ENCODE measurements around the gene IQGAP2. TPM values are rescaled to one million over a fixed set of nuclear protein-coding genes. Genes with fewer than 3 reads are reported as not detected.

The IQGAP2 gene
- total and polyA plus RNA-seq, 9 of the 15 experiments (the other 6 are each of a cell fraction or from before 2014, with no cell fraction given): 8.7 to 23.2 (median 17.4) TPM

DNA sequence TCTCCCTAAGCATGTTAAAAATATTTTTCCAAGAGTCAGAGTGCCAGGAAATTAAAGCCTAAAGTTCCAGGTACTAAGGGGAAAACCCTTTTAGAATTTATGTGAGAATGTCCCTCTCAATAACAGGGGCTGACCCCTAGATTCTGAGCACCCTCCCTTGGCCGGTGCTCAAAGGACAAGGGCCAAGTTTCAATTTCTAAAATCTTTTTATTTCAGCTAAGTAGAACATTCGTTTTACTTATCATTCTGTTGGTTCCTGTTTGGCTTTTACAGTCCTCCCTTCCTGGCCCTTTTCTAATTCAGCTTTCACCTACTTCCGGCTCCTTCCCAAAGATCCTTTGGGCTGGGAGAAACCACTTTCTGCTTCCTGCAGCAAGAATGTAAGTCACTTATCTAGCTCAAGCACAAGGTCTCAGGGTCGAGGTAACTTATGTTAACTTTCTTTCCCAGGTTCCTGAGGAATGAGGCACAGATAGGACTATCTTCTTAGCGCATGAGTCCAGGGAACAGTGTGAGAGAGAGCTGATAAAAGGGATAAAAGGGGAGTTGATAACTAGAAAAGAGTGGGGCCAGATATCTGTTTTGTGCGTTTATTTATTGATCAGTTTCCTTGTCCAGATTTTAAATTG, 254.7 kb downstream of the IQGAP2 start (continued):
- TF ChIP-seq XRCC4 (IDR thresholded peaks at IDR 0.05; ENCODE audit: extremely low read depth, insufficient read depth, insufficient read length) (no peak), ZNF766 (CRISPR knock-in tag; conservative IDR thresholded peaks at IDR 0.05) (peak; percentile 98)

DNA sequence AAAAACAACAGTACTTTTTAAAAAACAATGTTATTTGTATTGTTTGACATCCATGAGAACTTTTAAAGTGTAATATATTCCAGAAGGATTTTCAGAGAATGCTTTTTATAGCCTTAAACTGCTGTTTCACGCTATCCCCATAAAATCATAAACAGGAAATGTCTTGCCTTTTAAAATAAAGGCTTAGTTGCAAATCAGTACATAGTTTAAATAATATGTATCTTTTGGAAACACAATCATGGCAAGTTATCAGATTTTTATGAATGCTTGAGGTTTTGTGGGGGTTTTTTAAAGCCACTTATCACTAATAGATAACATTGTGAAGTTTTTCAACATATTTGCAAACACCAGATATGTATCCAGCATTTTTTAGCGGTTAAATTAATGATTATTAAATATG, 257.3 kb downstream of the IQGAP2 start:
- TF ChIP-seq, protein P1, sequence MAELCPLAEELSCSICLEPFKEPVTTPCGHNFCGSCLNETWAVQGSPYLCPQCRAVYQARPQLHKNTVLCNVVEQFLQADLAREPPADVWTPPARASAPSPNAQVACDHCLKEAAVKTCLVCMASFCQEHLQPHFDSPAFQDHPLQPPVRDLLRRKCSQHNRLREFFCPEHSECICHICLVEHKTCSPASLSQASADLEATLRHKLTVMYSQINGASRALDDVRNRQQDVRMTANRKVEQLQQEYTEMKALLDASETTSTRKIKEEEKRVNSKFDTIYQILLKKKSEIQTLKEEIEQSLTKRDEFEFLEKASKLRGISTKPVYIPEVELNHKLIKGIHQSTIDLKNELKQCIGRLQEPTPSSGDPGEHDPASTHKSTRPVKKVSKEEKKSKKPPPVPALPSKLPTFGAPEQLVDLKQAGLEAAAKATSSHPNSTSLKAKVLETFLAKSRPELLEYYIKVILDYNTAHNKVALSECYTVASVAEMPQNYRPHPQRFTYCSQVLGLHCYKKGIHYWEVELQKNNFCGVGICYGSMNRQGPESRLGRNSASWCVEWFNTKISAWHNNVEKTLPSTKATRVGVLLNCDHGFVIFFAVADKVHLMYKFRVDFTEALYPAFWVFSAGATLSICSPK (IDR thresholded peaks at IDR 0.05; ENCODE audit: borderline replicate concordance): no peak
- TF ChIP-seq, protein P2, sequence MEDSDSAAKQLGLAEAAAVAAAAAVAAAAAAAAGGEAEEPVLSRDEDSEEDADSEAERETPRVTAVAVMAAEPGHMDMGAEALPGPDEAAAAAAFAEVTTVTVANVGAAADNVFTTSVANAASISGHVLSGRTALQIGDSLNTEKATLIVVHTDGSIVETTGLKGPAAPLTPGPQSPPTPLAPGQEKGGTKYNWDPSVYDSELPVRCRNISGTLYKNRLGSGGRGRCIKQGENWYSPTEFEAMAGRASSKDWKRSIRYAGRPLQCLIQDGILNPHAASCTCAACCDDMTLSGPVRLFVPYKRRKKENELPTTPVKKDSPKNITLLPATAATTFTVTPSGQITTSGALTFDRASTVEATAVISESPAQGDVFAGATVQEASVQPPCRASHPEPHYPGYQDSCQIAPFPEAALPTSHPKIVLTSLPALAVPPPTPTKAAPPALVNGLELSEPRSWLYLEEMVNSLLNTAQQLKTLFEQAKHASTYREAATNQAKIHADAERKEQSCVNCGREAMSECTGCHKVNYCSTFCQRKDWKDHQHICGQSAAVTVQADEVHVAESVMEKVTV (CRISPR knock-in tag; IDR thresholded peaks at IDR 0.05): no peak
- TF ChIP-seq ZNF12 (CRISPR knock-in tag; IDR thresholded peaks at IDR 0.05) (no peak), LCOR (CRISPR knock-in tag; IDR thresholded peaks at IDR 0.05) (no peak), ZNF316 (IDR thresholded peaks at IDR 0.05) (no peak), PTBP1 (IDR thresholded peaks at IDR 0.05; ENCODE audit: low read depth, low read length) (no peak)
- TF ChIP-seq, protein P3, sequence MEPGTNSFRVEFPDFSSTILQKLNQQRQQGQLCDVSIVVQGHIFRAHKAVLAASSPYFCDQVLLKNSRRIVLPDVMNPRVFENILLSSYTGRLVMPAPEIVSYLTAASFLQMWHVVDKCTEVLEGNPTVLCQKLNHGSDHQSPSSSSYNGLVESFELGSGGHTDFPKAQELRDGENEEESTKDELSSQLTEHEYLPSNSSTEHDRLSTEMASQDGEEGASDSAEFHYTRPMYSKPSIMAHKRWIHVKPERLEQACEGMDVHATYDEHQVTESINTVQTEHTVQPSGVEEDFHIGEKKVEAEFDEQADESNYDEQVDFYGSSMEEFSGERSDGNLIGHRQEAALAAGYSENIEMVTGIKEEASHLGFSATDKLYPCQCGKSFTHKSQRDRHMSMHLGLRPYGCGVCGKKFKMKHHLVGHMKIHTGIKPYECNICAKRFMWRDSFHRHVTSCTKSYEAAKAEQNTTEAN (CRISPR knock-in tag; IDR thresholded peaks at IDR 0.05): no peak
- TF ChIP-seq, protein P4, sequence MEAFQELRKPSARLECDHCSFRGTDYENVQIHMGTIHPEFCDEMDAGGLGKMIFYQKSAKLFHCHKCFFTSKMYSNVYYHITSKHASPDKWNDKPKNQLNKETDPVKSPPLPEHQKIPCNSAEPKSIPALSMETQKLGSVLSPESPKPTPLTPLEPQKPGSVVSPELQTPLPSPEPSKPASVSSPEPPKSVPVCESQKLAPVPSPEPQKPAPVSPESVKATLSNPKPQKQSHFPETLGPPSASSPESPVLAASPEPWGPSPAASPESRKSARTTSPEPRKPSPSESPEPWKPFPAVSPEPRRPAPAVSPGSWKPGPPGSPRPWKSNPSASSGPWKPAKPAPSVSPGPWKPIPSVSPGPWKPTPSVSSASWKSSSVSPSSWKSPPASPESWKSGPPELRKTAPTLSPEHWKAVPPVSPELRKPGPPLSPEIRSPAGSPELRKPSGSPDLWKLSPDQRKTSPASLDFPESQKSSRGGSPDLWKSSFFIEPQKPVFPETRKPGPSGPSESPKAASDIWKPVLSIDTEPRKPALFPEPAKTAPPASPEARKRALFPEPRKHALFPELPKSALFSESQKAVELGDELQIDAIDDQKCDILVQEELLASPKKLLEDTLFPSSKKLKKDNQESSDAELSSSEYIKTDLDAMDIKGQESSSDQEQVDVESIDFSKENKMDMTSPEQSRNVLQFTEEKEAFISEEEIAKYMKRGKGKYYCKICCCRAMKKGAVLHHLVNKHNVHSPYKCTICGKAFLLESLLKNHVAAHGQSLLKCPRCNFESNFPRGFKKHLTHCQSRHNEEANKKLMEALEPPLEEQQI (IDR thresholded peaks at IDR 0.05): no peak
- Histone ChIP-seq H3K4me3 (no peak overlapping the region), H3K9me3 (replicated peaks; ENCODE audit: control insufficient read depth, insufficient read depth, low read depth, low read length) (peaks cover 8% of the 10 kb centered on the region), H3K9me1 (ENCODE audit: control insufficient read depth, insufficient read depth, low read length) (no peaks in the 10 kb centered on the region), H3K79me2 (ENCODE audit: control insufficient read depth, insufficient read depth, low read length) (no peaks in the 10 kb centered on the region), H3K9ac (ENCODE audit: insufficient read depth in 1 of 2, low read depth in 2 of 2, low read length in 2 of 2) (no peak overlapping the region), H3K4me2 (ENCODE audit: insufficient read depth, low read length) (no peak overlapping the region), H3K36me3 (ENCODE audit: control insufficient read depth, insufficient read depth, low read length) (no peaks in the 10 kb centered on the region; the same call in 2 of the 3 replicates), H3K27ac (ENCODE audit: extremely low read depth, low read depth, low read length) (no peak overlapping the region), H3K27me3 (ENCODE audit: control insufficient read depth in 2 of 2, insufficient read depth in 2 of 2, low read length in 2 of 2) (no peaks in the 10 kb centered on the region), H4K20me1 (replicated peaks; ENCODE audit: control insufficient read depth, insufficient read depth, low read length) (no peaks in the 10 kb centered on the region), H3K4me1 (replicated peaks in 1 of 2; ENCODE audit: control insufficient read depth in 2 of 2, insufficient read depth in 2 of 2, low read length in 2 of 2) (peaks cover 8 to 36% of the 10 kb centered on the region in 2 experiments; a peak in 4 of 5 replicates), H2AFZ (ENCODE audit: low read depth, low read length) (no peak overlapping the region)
- DNase-seq (ENCODE audit: extremely low read depth in 1 of 4, low spot score in 3 of 4) (no peak), ATAC-seq (no peak), FAIRE-seq (no peak)
- no TSS peak for BruUV-seq (replicated peaks)
- POLR2A ChIA-PET: no interaction called here
- WGBS (ENCODE audit: insufficient coverage, low coverage, missing lambda C conversion rate): 92% methylated on average over 2 of the region's 2 CpGs
- in situ Hi-C loops (cut with MboI) (no loop called here), intact Hi-C loops (cut with micrococcal nuclease) (no loop called here)
- CTCF ChIA-PET (ENCODE audit: low intra/inter-chr PET ratio): no interaction called here
